ENCODE data around the gene NBPF14.
"Not testable (repeated sequence)": the region's sequence is repeated elsewhere in the genome, so short reads cannot be mapped to it uniquely, and the experiment has no call there.

Gene NBPF14

GRCh38 chr1:148595911-148596310, at the start of gene NBPF14:
Gene NBPF14 (minus strand): TSS chr1:148596011. CDS start chr1:148595717, 294 bp downstream.
- H3K27me3 ChIP-seq (ENCODE audit: low read depth, low read length); H3K36me3 ChIP-seq (ENCODE audit: control insufficient read depth in 1 of 2, insufficient read depth in 2 of 2, low read length in 2 of 2); H3K9me3 ChIP-seq (ENCODE audit: control insufficient read depth in 1 of 2, low read length in 2 of 2); H3K4me1 ChIP-seq (ENCODE audit: control insufficient read depth in 1 of 2, insufficient read depth in 2 of 2, low read length in 2 of 2); H3K27ac ChIP-seq (ENCODE audit: low read length); H3K4me3 ChIP-seq (ENCODE audit: low read depth in 1 of 2, low read length in 2 of 2): not testable (repeated sequence)

GRCh38 chr1:148625451-148625850, 29.6 kb upstream of the NBPF14 start:
- not testable (repeated sequence) for H3K27ac ChIP-seq (ENCODE audit: low read length); H3K4me1 ChIP-seq (ENCODE audit: control insufficient read depth in 1 of 2, insufficient read depth in 2 of 2, low read length in 2 of 2); H3K27me3 ChIP-seq (ENCODE audit: low read depth, low read length); H3K4me3 ChIP-seq (ENCODE audit: low read depth in 1 of 2, low read length in 2 of 2); H3K36me3 ChIP-seq (ENCODE audit: control insufficient read depth in 1 of 2, insufficient read depth in 2 of 2, low read length in 2 of 2); H3K9me3 ChIP-seq (ENCODE audit: control insufficient read depth in 1 of 2, low read length in 2 of 2)

GRCh38 chr1:148618216-148618615, 22.4 kb upstream of the NBPF14 start:
- not testable (repeated sequence) for H3K9me3 ChIP-seq (ENCODE audit: control insufficient read depth in 1 of 2, low read length in 2 of 2); H3K36me3 ChIP-seq (ENCODE audit: control insufficient read depth in 1 of 2, insufficient read depth in 2 of 2, low read length in 2 of 2); H3K4me3 ChIP-seq (ENCODE audit: low read depth in 1 of 2, low read length in 2 of 2); H3K27ac ChIP-seq (ENCODE audit: low read length); H3K27me3 ChIP-seq (ENCODE audit: low read depth, low read length); H3K4me1 ChIP-seq (ENCODE audit: control insufficient read depth in 1 of 2, insufficient read depth in 2 of 2, low read length in 2 of 2)

- not testable (repeated sequence) for H3K27me3 ChIP-seq (ENCODE audit: low read depth, low read length); H3K9me3 ChIP-seq (ENCODE audit: control insufficient read depth in 1 of 2, low read length in 2 of 2); H3K27ac ChIP-seq (ENCODE audit: low read length); H3K4me1 ChIP-seq (ENCODE audit: control insufficient read depth in 1 of 2, insufficient read depth in 2 of 2, low read length in 2 of 2); H3K36me3 ChIP-seq (ENCODE audit: control insufficient read depth in 1 of 2, insufficient read depth in 2 of 2, low read length in 2 of 2); H3K4me3 ChIP-seq (ENCODE audit: low read depth in 1 of 2, low read length in 2 of 2)
Observed at GRCh38 chr1:148605266-148605665, 9.5 kb upstream of the NBPF14 start.

GRCh38 chr1:148595360-148595759, 451 bp downstream of the NBPF14 start:
- H3K36me3 ChIP-seq (ENCODE audit: control insufficient read depth in 1 of 2, insufficient read depth in 2 of 2, low read length in 2 of 2); H3K4me3 ChIP-seq (ENCODE audit: low read depth in 1 of 2, low read length in 2 of 2); H3K9me3 ChIP-seq (ENCODE audit: control insufficient read depth in 1 of 2, low read length in 2 of 2); H3K27ac ChIP-seq (ENCODE audit: low read length); H3K27me3 ChIP-seq (ENCODE audit: low read depth, low read length); H3K4me1 ChIP-seq (ENCODE audit: control insufficient read depth in 1 of 2, insufficient read depth in 2 of 2, low read length in 2 of 2): not testable (repeated sequence)

- not testable (repeated sequence) for H3K27ac ChIP-seq (ENCODE audit: low read length); H3K9me3 ChIP-seq (ENCODE audit: control insufficient read depth in 1 of 2, low read length in 2 of 2); H3K4me3 ChIP-seq (ENCODE audit: low read depth in 1 of 2, low read length in 2 of 2); H3K36me3 ChIP-seq (ENCODE audit: control insufficient read depth in 1 of 2, insufficient read depth in 2 of 2, low read length in 2 of 2); H3K4me1 ChIP-seq (ENCODE audit: control insufficient read depth in 1 of 2, insufficient read depth in 2 of 2, low read length in 2 of 2); H3K27me3 ChIP-seq (ENCODE audit: low read depth, low read length)
Observed at GRCh38 chr1:148591098-148591497, 4.7 kb downstream of the NBPF14 start.

- H3K27me3 ChIP-seq (ENCODE audit: low read depth, low read length); H3K9me3 ChIP-seq (ENCODE audit: control insufficient read depth in 1 of 2, low read length in 2 of 2); H3K4me1 ChIP-seq (ENCODE audit: control insufficient read depth in 1 of 2, insufficient read depth in 2 of 2, low read length in 2 of 2); H3K36me3 ChIP-seq (ENCODE audit: control insufficient read depth in 1 of 2, insufficient read depth in 2 of 2, low read length in 2 of 2); H3K4me3 ChIP-seq (ENCODE audit: low read depth in 1 of 2, low read length in 2 of 2); H3K27ac ChIP-seq (ENCODE audit: low read length): not testable (repeated sequence)
Observed at GRCh38 chr1:148532158-148532557, 63.7 kb downstream of the NBPF14 start.

GRCh38 chr1:148529101-148529567, 66.7 kb downstream of the NBPF14 start:
- H3K27me3 ChIP-seq (ENCODE audit: low read depth, low read length); H3K36me3 ChIP-seq (ENCODE audit: control insufficient read depth in 1 of 2, insufficient read depth in 2 of 2, low read length in 2 of 2); H3K4me3 ChIP-seq (ENCODE audit: low read depth in 1 of 2, low read length in 2 of 2); H3K27ac ChIP-seq (ENCODE audit: low read length); H3K4me1 ChIP-seq (ENCODE audit: control insufficient read depth in 1 of 2, insufficient read depth in 2 of 2, low read length in 2 of 2); H3K9me3 ChIP-seq (ENCODE audit: control insufficient read depth in 1 of 2, low read length in 2 of 2): not testable (repeated sequence)

GRCh38 chr1:148528591-148528990, 67.2 kb downstream of the NBPF14 start:
- not testable (repeated sequence) for H3K9me3 ChIP-seq (ENCODE audit: control insufficient read depth in 1 of 2, low read length in 2 of 2); H3K4me1 ChIP-seq (ENCODE audit: control insufficient read depth in 1 of 2, insufficient read depth in 2 of 2, low read length in 2 of 2); H3K36me3 ChIP-seq (ENCODE audit: control insufficient read depth in 1 of 2, insufficient read depth in 2 of 2, low read length in 2 of 2); H3K4me3 ChIP-seq (ENCODE audit: low read depth in 1 of 2, low read length in 2 of 2); H3K27ac ChIP-seq (ENCODE audit: low read length); H3K27me3 ChIP-seq (ENCODE audit: low read depth, low read length)

- H3K27me3 ChIP-seq (ENCODE audit: low read depth, low read length); H3K9me3 ChIP-seq (ENCODE audit: control insufficient read depth in 1 of 2, low read length in 2 of 2): not testable (repeated sequence)
Observed at GRCh38 chr1:148526587-148526986, 69.2 kb downstream of the NBPF14 start.

GRCh38 chr1:148523205-148524144, 72.3 kb downstream of the NBPF14 start:
- not testable (repeated sequence) for H3K9me3 ChIP-seq (ENCODE audit: control insufficient read depth in 1 of 2, low read length in 2 of 2); H3K4me3 ChIP-seq (ENCODE audit: low read depth in 1 of 2, low read length in 2 of 2); H3K4me1 ChIP-seq (ENCODE audit: control insufficient read depth in 1 of 2, insufficient read depth in 2 of 2, low read length in 2 of 2); H3K27me3 ChIP-seq (ENCODE audit: low read depth, low read length); H3K27ac ChIP-seq (ENCODE audit: low read length); H3K36me3 ChIP-seq (ENCODE audit: control insufficient read depth in 1 of 2, insufficient read depth in 2 of 2, low read length in 2 of 2)

More at GRCh38 chr1:148526587-148526986, 69.2 kb downstream of the NBPF14 start:
- H3K36me3 ChIP-seq (ENCODE audit: control insufficient read depth in 1 of 2, insufficient read depth in 2 of 2, low read length in 2 of 2); H3K27ac ChIP-seq (ENCODE audit: low read length); H3K4me3 ChIP-seq (ENCODE audit: low read depth in 1 of 2, low read length in 2 of 2); H3K4me1 ChIP-seq (ENCODE audit: control insufficient read depth in 1 of 2, insufficient read depth in 2 of 2, low read length in 2 of 2): not testable (repeated sequence)

Data from muscle layer of duodenum (tissue), 2 donors.